GM12892 (cell line): Measurements from ENCODE around the gene GOLT1A.

Experiments used
- POLR2A ChIP-seq: IDR thresholded peaks from 2 replicates; pipeline ENCODE4 v1.6.1; 2011; ENCODE audit warnings: low read depth, low read length, control low read depth
- POLR2AphosphoS5 ChIP-seq: IDR thresholded peaks from 2 replicates; pipeline ENCODE4 v1.6.1; 2011; ENCODE audit warnings: low read depth, low read length, control low read depth
- TAF1 ChIP-seq: IDR thresholded peaks from 2 replicates; pipeline ENCODE4 v1.6.1; 2011; ENCODE audit warnings: low read depth, mild to moderate bottlenecking, control low read depth, low read length, borderline replicate concordance

- TF ChIP-seq POLR2AphosphoS5 (no peak), POLR2A (no peak), TAF1 (no peak)
These were observed 17.6 kb downstream of the GOLT1A start, which contains the start of gene KISS1 for GRCh38 chr1:204196068-204196795.
